Islet precursor cell (in vitro differentiated cells): Measurements from ENCODE around the gene DNAH2.

ENCODE experiments used
- DNase-seq: peaks from one replicate; pipeline ENCODE4 v3.0.0-alpha.2; 2018

DNAH2 gene

GRCh38 chr17:7732981-7733539 is 15.5 kb downstream of the DNAH2 start:
- DNase-seq = no peak

GRCh38 chr17:7737601-7738000 is 20.1 kb downstream of the DNAH2 start:
- no peak for DNase-seq

GRCh38 chr17:7739746-7740145 is 22.2 kb downstream of the DNAH2 start:
- DNase-seq = no peak

GRCh38 chr17:7740481-7741001 is 23.0 kb downstream of the DNAH2 start:
- no peak for DNase-seq

DNA sequence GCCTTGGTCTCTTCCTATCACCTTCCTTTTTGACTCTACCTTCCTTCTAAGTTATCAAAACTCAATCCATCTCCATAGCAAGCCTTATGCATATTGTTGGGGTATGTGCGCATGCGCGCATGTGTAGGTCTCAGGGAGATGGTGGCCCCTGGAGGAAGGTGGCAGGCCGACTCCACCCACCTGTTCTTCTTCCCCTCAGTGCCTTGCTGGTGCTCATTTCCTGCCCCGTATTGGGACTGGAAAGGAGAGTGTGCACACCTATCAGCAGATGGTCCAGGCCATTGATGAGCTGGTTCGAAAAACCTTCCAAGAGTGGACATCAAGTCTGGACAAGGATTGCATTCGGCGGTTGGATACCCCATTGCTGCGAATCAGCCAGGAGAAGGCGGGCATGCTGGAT is 25.2 kb downstream of the DNAH2 start:
- DNase-seq = no peak

- no peak for DNase-seq
Observed at GRCh38 chr17:7744416-7744815, 26.9 kb downstream of the DNAH2 start.

DNA sequence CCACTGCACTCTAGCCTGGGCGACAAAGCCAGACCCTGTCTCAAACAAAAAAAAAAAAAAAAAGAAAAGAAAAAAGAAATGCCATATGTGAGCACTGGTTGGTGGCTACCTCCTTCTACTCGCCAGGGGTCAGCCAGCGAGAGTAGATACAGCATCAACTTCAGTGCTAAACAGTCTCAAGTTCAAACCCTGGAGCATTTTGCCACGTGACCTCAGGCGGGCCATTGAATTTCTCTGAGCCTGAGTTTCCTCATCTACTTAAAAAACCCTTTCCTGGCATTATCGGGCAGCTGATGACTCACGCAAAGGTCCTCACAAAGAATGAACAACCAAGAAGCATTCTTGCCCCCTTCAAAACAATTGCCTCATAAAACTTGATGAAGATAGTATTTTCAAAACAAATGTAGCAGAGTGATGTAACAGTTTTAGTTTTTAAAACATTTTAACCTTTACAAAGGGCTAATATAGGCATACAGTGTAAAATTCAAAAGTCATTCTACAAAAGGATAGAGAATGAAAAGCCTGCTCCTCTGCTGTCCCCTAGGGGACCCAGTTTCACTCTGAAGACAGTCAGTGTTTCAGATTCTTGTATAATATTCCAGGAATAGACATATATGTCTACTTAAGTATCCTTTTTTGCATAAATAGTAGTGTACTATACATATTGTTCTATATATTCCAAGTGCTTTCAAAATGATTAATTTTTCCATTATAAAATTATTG is 28.4 kb downstream of the DNAH2 start:
- peak; percentile 90 for DNase-seq

DNA sequence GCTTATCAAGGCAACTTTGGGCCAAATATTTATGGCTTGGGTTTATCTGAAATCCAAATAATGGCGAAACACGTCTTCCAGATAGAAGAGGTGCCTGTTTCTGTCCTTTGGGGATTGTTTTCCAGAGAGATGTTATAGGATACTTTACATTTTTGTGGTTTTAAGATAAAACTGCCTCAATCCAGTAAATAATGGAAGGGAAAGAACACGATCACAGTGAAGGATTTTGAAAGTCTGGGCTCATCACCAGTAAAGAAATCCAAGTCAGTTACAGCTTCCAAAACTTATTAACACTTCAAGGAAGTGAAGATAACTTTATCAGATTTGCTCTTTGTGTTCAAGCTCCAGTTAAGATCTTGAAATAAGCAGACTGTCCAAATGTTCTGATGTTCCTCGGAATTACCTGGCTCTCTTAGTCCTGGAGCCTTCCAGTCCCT is 30.1 kb downstream of the DNAH2 start:
- no peak for DNase-seq

- peak; percentile 84 for DNase-seq
Observed at GRCh38 chr17:7748076-7748775, 30.7 kb downstream of the DNAH2 start.

DNA sequence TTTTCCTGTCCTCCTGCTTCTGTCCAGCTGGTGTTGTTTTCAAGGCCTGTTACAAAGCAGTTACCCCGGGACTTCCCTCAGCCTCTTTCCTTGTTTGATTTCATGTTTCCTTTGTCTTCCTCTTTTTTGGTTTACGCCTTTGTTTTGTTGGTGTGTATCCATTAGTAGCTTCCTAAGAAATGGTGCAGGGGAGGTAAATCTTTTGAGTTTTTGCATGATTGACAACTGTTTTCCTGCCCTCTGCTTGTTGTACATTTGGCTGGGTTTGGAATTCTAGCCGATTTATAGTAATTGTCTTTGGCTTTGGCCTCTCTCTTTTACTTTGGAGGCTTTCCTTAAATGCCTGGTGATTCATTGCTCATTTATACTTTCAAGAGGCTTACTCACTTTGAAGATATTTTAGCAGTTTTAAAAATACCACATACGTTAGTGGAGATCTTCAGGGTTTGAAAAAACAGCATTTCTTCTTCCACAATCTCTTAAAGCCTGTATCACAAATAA is 32.8 kb downstream of the DNAH2 start:
- no peak for DNase-seq

DNA sequence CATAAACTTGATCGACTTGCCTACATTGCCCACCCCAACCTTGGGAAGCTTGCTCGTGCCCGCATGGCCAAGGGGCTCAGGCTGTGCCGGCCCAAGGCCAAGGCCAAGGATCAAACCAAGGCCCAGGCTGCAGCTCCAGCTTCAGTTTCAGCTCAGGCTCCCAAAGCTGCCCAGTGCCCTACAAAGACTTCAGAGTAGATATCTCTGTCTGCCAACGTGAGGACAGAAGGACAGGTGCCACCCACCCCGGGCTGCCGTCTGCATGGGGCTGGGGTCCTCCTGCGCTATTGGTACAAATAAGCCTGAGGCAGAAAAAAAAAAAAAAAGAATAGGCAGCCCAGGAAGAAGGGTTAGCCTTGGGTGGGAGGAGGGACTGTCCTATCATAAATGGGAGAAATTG is 37.1 kb downstream of the DNAH2 start:
- DNase-seq = no peak

GRCh38 chr17:7755095-7755890 is 37.7 kb downstream of the DNAH2 start:
- no peak for DNase-seq

DNA sequence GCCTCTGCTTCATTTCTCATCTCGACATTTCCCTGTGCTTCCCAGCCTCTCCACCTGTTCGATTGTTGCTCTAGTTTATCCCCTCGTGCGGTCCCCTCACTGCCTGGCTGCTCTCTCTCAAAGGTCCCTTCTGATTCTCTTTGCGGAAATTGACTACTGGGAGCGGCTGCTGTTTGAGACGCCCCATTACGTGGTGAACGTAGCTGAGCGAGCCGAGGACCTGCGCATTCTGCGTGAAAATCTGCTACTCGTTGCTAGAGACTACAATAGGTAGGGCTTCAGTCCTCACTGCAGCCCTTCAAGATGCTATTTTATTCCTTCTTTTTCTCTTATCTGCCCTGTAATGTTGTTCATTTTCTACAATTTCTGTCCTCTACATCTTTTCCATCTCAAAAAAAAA is 39.4 kb downstream of the DNAH2 start:
- DNase-seq = no peak

GRCh38 chr17:7763919-7764318 is 46.4 kb downstream of the DNAH2 start:
- DNase-seq = no peak

- DNase-seq = no peak
Observed at GRCh38 chr17:7767004-7767403, 49.5 kb downstream of the DNAH2 start.

GRCh38 chr17:7767405-7768021 is 50.0 kb downstream of the DNAH2 start:
- no peak for DNase-seq

DNA sequence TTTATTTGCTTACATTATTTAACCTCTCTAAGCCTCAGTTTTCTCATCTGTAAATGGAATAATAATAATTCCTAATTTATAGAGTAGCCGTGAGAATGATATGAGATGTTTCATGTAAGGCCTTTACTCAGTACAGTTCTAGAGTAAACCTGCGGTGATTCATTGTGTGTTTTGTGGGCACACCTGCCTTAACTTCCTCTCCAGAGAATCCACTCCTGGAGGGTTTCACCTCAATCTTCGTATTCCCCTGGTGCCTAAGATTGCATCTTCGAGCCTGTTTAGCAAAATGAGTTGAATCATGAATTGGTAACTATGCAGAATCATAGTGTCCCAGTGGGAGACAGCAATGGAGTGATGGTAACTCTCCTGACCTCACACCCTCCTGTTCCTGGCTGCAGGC is 52.3 kb downstream of the DNAH2 start:
- no peak for DNase-seq

DNA sequence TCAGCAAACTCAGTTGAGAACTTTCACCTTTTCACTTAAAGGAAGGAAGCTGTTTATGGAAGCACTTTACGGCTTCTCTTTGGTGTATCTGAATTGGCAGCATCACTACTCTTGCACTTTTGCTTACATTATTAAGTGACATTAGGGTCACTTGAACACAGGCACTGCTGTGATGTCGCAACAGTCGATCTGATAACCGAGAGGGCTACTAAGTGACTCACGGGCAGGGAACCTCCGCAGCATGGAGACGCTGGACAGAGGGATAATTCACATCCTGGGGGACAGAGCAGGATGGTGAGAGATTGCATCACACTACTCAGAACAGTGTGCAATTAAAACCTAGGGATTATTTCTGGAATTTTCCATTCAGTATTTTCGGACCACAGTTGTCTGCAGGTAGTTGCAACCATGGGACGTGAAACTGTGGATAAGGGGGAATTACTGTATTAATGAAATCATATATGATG is 56.5 kb downstream of the DNAH2 start:
- DNase-seq = peak; percentile 95

DNA sequence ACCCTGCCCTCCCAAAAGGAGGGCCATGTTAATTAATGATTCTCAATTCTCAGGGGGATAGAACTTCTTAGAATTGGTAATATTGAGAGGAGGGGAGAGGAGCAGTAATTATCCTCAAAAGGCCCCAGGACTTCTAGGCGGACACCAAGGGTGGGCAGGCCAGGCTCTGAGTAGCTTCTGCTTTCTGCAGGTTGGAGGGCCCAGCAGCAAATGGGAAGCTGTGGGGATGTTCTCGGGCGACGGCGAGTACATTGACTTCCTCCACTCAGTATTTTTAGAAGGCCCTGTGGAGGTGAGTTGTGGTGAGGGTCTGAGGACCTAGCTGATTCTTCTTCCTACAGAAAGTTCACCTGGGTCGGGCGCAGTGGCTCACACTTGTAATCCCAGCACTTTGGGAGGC is 57.5 kb downstream of the DNAH2 start:
- no peak for DNase-seq

GRCh38 chr17:7777017-7777416 is 59.5 kb downstream of the DNAH2 start:
- DNase-seq = no peak

GRCh38 chr17:7780736-7781135 is 63.2 kb downstream of the DNAH2 start:
- DNase-seq = no peak

GRCh38 chr17:7781429-7781828 is 63.9 kb downstream of the DNAH2 start:
- DNase-seq = no peak
